Memory B cell (primary cell): ENCODE measurements around the gene LIN7A.

Experiments
- ATAC-seq: fragments of 150-1000 bp; cut with Tn5 transposase; 2 replicates; pipeline ENCODE4 v1.10.0; 2021; ENCODE audit warnings: low read depth, mild to moderate bottlenecking, moderate library complexity
- DNase-seq, 2 donors: peaks; one replicate each; pipeline ENCODE4 v3.0.0; 2022; ENCODE audit warnings: low spot score in 2 of 2
- H3K27ac Mint-ChIP-seq: one replicate; pipeline ENCODE4 v1.8.0; 2022; ENCODE audit warnings: mild to moderate bottlenecking, moderate library complexity, mixed read lengths
- H3K27me3 Mint-ChIP-seq: one replicate; pipeline ENCODE4 v1.8.0; 2022; ENCODE audit warnings: mixed read lengths
- H3K36me3 Mint-ChIP-seq: one replicate; pipeline ENCODE4 v1.8.0; 2022; ENCODE audit warnings: mild to moderate bottlenecking, mixed read lengths
- H3K4me1 Mint-ChIP-seq: one replicate; pipeline ENCODE4 v1.8.0; 2022; ENCODE audit warnings: mixed read lengths
- H3K4me3 Mint-ChIP-seq: one replicate; pipeline ENCODE4 v1.8.0; 2022; ENCODE audit warnings: mild to moderate bottlenecking, moderate library complexity, mixed read lengths
- H3K9me3 Mint-ChIP-seq: one replicate; pipeline ENCODE4 v1.8.0; 2022; ENCODE audit warnings: mixed read lengths

Gene LIN7A

GRCh38 chr12:80937391-80938238, at the start of gene LIN7A:
Gene LIN7A, minus strand, starts transcription at chr12:80937934. Its CDS starts 212 bp downstream, at chr12:80937722.
- Mint-ChIP-seq H3K27ac (no peak within 1 kb of the TSS), H3K4me1 (no peaks in the 10 kb centered on the region), H3K36me3 (no peaks in the 10 kb centered on the region), H3K9me3 (no peaks in the 10 kb centered on the region), H3K27me3 (peaks cover 7% of the 10 kb centered on the region), H3K4me3 (no peak within 1 kb of the TSS)
- ATAC-seq (no peak), DNase-seq (no peak)

GRCh38 chr12:80986224-80986623, 48.5 kb upstream of the LIN7A start:
- no peak for ATAC-seq

GRCh38 chr12:80979816-80980215, 42.1 kb upstream of the LIN7A start:
- no peak for DNase-seq
- Mint-ChIP-seq H3K36me3 (no peaks in the 10 kb centered on the region), H3K4me1 (no peaks in the 10 kb centered on the region), H3K27me3 (no peaks in the 10 kb centered on the region), H3K4me3 (no peak overlapping the region), H3K9me3 (peaks cover 8% of the 10 kb centered on the region), H3K27ac (no peak overlapping the region)
- no peak for ATAC-seq

More at GRCh38 chr12:80986224-80986623, 48.5 kb upstream of the LIN7A start:
- H3K36me3 Mint-ChIP-seq = no peaks in the 10 kb centered on the region
- no peaks in the 10 kb centered on the region for H3K4me1 Mint-ChIP-seq
- no peak overlapping the region for H3K27ac Mint-ChIP-seq
- no peak for DNase-seq
- H3K9me3 Mint-ChIP-seq = peaks cover 5% of the 10 kb centered on the region
- no peak overlapping the region for H3K4me3 Mint-ChIP-seq
- no peaks in the 10 kb centered on the region for H3K27me3 Mint-ChIP-seq

GRCh38 chr12:80979251-80979650, 41.5 kb upstream of the LIN7A start:
- DNase-seq (no peak), ATAC-seq (no peak)
- no peaks in the 10 kb centered on the region for H3K27me3 Mint-ChIP-seq
- no peak overlapping the region for H3K27ac Mint-ChIP-seq
- peaks cover 4% of the 10 kb centered on the region for H3K9me3 Mint-ChIP-seq
- H3K36me3 Mint-ChIP-seq = no peaks in the 10 kb centered on the region
- no peaks in the 10 kb centered on the region for H3K4me1 Mint-ChIP-seq
- H3K4me3 Mint-ChIP-seq = no peak overlapping the region

- H3K27me3 Mint-ChIP-seq = no peaks in the 10 kb centered on the region
- DNase-seq = no peak
- no peaks in the 10 kb centered on the region for H3K36me3 Mint-ChIP-seq
- H3K27ac Mint-ChIP-seq = no peak overlapping the region
- H3K9me3 Mint-ChIP-seq = peaks cover 3% of the 10 kb centered on the region
- no peak for ATAC-seq
- no peak overlapping the region for H3K4me3 Mint-ChIP-seq
- no peaks in the 10 kb centered on the region for H3K4me1 Mint-ChIP-seq
Observed at GRCh38 chr12:80977346-80977745, 39.6 kb upstream of the LIN7A start.

GRCh38 chr12:80968326-80968725, 30.6 kb upstream of the LIN7A start:
- Mint-ChIP-seq H3K27me3 (no peaks in the 10 kb centered on the region), H3K9me3 (peaks cover 5% of the 10 kb centered on the region), H3K27ac (no peak overlapping the region), H3K36me3 (no peaks in the 10 kb centered on the region), H3K4me1 (no peaks in the 10 kb centered on the region), H3K4me3 (no peak overlapping the region)
- DNase-seq (no peak), ATAC-seq (no peak)

- no peaks in the 10 kb centered on the region for H3K36me3 Mint-ChIP-seq
- H3K27me3 Mint-ChIP-seq = no peaks in the 10 kb centered on the region
- H3K4me3 Mint-ChIP-seq = no peak overlapping the region
- no peaks in the 10 kb centered on the region for H3K4me1 Mint-ChIP-seq
- ATAC-seq = no peak
- no peak for DNase-seq
- no peak overlapping the region for H3K27ac Mint-ChIP-seq
- H3K9me3 Mint-ChIP-seq = peaks cover 5% of the 10 kb centered on the region
Observed at GRCh38 chr12:80967565-80967964, 29.8 kb upstream of the LIN7A start.

- ATAC-seq (no peak), DNase-seq (no peak)
- Mint-ChIP-seq H3K27me3 (no peaks in the 10 kb centered on the region), H3K4me1 (no peaks in the 10 kb centered on the region), H3K4me3 (no peak overlapping the region), H3K27ac (no peak overlapping the region), H3K36me3 (no peaks in the 10 kb centered on the region), H3K9me3 (peaks cover 3% of the 10 kb centered on the region)
Observed at GRCh38 chr12:80966001-80966400, 28.3 kb upstream of the LIN7A start.

GRCh38 chr12:80958162-80958561, 20.4 kb upstream of the LIN7A start:
- ATAC-seq (no peak), DNase-seq (no peak)
- Mint-ChIP-seq H3K4me3 (no peak overlapping the region), H3K36me3 (no peaks in the 10 kb centered on the region), H3K9me3 (no peaks in the 10 kb centered on the region), H3K27me3 (no peaks in the 10 kb centered on the region), H3K4me1 (no peaks in the 10 kb centered on the region), H3K27ac (no peak overlapping the region)

- ATAC-seq = no peak
- H3K4me1 Mint-ChIP-seq = no peaks in the 10 kb centered on the region
- H3K27me3 Mint-ChIP-seq = no peaks in the 10 kb centered on the region
- no peak for DNase-seq
- no peak overlapping the region for H3K27ac Mint-ChIP-seq
- no peaks in the 10 kb centered on the region for H3K9me3 Mint-ChIP-seq
- H3K36me3 Mint-ChIP-seq = no peaks in the 10 kb centered on the region
- H3K4me3 Mint-ChIP-seq = no peak overlapping the region
Observed at GRCh38 chr12:80954857-80955520, 17.3 kb upstream of the LIN7A start.

- no peak for ATAC-seq
- Mint-ChIP-seq H3K4me3 (no peak overlapping the region), H3K4me1 (no peaks in the 10 kb centered on the region), H3K27ac (no peak overlapping the region), H3K27me3 (no peaks in the 10 kb centered on the region), H3K9me3 (no peaks in the 10 kb centered on the region), H3K36me3 (no peaks in the 10 kb centered on the region)
- DNase-seq = no peak
Observed at GRCh38 chr12:80952443-80952842, 14.7 kb upstream of the LIN7A start.

GRCh38 chr12:80946591-80946990, 8.9 kb upstream of the LIN7A start:
- no peaks in the 10 kb centered on the region for H3K9me3 Mint-ChIP-seq
- no peaks in the 10 kb centered on the region for H3K27me3 Mint-ChIP-seq
- no peak for DNase-seq
- no peak overlapping the region for H3K27ac Mint-ChIP-seq
- no peak overlapping the region for H3K4me3 Mint-ChIP-seq
- H3K4me1 Mint-ChIP-seq = no peaks in the 10 kb centered on the region
- no peak for ATAC-seq
- no peaks in the 10 kb centered on the region for H3K36me3 Mint-ChIP-seq

GRCh38 chr12:80943338-80943737, 5.6 kb upstream of the LIN7A start:
- Mint-ChIP-seq H3K4me1 (no peaks in the 10 kb centered on the region), H3K9me3 (no peaks in the 10 kb centered on the region), H3K4me3 (no peak overlapping the region), H3K36me3 (no peaks in the 10 kb centered on the region), H3K27me3 (peaks cover 3% of the 10 kb centered on the region), H3K27ac (no peak overlapping the region)
- DNase-seq (no peak), ATAC-seq (no peak)

- no peaks in the 10 kb centered on the region for H3K9me3 Mint-ChIP-seq
- H3K4me3 Mint-ChIP-seq = no peak overlapping the region
- DNase-seq (no peak), ATAC-seq (no peak)
- H3K27me3 Mint-ChIP-seq = peaks cover 4% of the 10 kb centered on the region
- H3K4me1 Mint-ChIP-seq = no peaks in the 10 kb centered on the region
- no peaks in the 10 kb centered on the region for H3K36me3 Mint-ChIP-seq
- no peak overlapping the region for H3K27ac Mint-ChIP-seq
Observed at GRCh38 chr12:80941916-80942315, 4.2 kb upstream of the LIN7A start.
